Measurements from ENCODE around the gene LRRC40.
"Not testable (repeated sequence)": the region's sequence is repeated elsewhere in the genome, so short reads cannot be mapped to it uniquely, and the experiment has no call there.

The LRRC40 gene

DNA sequence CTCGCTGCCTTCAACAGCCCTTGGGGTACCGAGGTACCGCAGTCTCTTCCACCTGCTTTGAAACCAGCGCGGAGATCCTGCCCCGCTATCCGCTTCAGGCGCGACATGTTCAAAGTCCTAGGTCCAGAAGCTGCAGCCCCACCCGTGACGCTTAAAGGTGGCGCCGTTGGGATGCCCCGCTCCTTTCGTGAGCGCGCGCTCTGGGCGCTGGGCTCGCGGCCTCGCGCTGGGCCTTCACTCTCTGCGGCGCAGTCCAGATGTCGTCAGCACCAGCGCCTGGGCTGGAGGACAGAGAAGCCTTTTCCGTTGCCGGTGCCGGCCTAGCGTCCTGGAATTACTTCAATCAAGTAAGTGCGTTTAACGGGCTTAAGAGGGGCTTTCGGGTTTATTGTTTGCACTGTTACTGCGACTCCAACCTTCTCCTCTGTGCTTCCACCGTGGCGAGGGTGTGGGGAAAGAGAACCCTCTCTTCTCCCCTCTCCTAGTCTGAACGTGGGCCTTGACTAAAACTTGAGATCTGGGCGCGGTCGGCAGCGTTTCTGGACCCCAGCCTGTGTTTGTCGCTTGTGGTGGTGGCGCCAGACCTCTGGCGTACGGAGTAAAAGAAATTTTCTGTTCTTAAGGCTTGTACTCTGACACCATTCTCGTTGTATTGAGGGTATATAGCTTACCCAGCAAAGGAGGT is at the start of gene LRRC40:
Gene LRRC40 (minus strand): TSS at position 146 of the 685 bp plus-strand sequence. CDS start 39 bp downstream, at position 107.
- DNase-seq (ENCODE audit: low read depth in 3 of 3): peak; percentile 86 to 95 (median 89)

DNA sequence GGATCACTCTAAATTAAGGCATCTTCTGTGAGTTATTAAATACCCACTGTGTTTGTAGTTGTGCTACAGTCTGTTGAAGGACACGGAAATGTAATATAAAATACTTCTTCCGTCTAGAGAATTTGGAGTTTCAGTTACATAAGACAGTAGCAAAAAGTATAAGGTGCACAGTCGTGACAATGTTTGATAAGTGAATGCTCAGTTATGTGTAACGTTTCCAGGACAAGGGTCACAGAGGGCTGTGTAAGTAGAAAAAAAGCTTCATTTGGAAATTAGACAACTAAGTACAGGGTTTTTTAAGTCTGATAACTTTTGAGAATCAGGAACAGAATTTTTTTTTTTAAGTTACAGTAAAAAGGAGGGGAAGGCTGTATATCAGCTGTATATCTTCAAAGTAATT is 43.4 kb upstream of the LRRC40 start:
- no peak for DNase-seq (ENCODE audit: low read depth in 3 of 3)

GRCh38 chr1:70247768-70248167 is 42.4 kb upstream of the LRRC40 start:
- no peak for DNase-seq (ENCODE audit: low read depth in 3 of 3)

DNA sequence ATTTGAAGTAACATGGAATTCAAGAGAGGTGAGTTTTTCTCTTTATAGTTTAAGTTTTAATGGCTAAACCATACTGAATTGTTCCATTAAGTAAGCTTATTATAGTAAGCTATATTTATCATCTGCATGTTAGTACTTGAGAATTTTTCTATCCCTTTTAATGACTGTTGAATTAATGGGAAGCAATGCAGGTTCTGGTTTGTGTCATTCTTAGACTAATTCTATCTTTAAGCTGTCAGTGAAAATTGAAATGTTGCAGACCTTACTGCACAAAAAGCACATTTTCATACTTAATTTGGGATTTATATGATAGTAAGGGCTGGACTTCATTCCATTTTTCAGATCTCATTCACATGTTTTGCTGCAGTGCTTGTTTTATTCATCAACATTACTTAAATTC is 41.7 kb upstream of the LRRC40 start:
- DNase-seq (ENCODE audit: low read depth in 3 of 3): no peak

- DNase-seq (ENCODE audit: low read depth in 3 of 3): no peak
These were observed 34.6 kb upstream of the LRRC40 start for GRCh38 chr1:70239940-70240339.

DNA sequence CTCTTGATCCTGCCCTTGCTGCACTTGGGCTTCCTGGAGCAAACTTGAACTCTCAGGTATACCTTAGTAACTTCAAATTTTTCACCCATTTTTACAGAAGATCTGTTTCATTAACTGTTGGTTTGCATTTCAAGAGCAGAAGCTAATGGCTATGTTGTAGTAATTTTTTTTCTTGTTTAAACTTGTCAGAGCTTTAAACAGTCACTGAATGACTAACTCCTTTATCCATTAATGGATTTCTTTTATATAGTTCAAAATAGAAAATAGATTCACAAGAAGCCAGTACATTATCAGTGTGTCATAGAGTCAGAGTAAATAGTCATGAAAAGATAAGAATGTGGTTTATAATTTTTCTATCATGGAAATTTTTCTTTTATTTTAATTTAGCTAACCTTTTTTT is 29.4 kb upstream of the LRRC40 start:
- DNase-seq (ENCODE audit: low read depth in 3 of 3): no peak

GRCh38 chr1:70231475-70231874 is 26.1 kb upstream of the LRRC40 start:
- no peak for DNase-seq (ENCODE audit: low read depth in 3 of 3)

GRCh38 chr1:70228670-70229069 is 23.3 kb upstream of the LRRC40 start:
- no peak for DNase-seq (ENCODE audit: low read depth in 3 of 3)

DNA sequence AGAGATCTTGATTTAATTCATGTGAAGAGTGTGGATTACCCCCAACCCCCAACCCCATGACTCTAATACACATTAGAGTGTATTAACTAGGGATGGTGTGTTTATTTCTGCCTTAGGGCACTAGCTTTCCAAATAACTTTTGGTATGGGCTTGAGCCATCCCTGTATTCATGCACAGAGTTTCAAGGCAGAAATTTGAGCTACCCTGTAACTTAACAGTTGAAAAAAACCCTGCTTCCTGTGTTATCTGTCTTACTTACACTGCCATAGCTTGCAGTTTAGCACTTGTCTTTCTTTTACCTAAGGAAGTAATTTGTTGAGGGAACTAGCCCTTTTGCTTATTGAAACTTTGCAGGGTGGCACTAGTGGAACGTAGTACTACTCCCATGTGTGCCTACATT is 22.1 kb upstream of the LRRC40 start:
- no peak for DNase-seq (ENCODE audit: low read depth in 3 of 3)

GRCh38 chr1:70224954-70225353 is 19.6 kb upstream of the LRRC40 start:
- no peak for DNase-seq (ENCODE audit: low read depth in 3 of 3)

- no peak for DNase-seq (ENCODE audit: low read depth in 3 of 3)
These were observed 17.4 kb upstream of the LRRC40 start for GRCh38 chr1:70222716-70223235.

DNA sequence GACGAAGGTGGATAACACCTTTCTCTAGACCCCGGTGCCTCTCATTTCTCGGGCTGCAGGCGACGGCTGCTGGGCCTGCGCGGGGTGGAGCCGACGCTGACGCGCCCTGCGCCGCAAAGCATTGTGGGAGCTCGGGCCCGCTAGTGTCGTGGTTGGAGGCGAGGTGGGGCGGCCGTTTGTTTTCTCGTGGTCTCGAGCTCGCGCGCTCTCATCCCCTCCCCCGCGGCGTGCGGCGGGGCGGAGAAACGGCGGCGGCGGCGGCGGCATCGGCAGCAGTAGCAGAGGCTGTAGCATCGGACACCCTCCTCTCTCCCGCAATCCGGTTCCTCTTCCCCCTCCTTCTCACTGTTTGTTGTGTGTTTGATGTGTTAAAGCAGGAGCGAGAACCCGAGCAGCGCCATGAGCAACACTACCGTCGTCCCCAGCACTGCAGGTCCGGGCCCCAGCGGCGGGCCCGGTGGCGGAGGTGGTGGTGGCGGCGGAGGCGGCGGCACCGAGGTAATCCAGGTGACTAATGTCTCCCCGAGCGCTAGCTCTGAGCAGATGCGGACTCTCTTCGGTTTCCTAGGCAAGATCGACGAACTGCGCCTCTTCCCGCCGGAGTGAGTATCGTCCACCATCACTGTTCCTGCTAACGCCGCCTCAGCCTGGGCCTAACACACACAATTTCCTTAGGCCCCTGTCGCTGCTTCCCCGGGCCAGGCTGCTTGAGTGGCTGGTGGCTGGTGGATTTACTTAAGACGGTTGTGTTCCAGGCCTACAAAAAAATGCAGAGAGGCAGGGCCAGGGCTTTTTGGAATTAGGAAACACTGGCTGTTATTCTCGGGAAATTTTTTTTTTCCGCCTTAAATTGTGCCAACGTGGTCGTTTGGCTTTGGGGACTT is 16.1 kb upstream of the LRRC40 start, which contains the start of gene SRSF11:
Gene SRSF11 (plus strand): TSS at position 143 of the 884 bp plus-strand sequence. CDS start 257 bp downstream, at position 400.
- DNase-seq (ENCODE audit: low read depth in 3 of 3): peak; percentile 94 to 97 (median 95)

DNA sequence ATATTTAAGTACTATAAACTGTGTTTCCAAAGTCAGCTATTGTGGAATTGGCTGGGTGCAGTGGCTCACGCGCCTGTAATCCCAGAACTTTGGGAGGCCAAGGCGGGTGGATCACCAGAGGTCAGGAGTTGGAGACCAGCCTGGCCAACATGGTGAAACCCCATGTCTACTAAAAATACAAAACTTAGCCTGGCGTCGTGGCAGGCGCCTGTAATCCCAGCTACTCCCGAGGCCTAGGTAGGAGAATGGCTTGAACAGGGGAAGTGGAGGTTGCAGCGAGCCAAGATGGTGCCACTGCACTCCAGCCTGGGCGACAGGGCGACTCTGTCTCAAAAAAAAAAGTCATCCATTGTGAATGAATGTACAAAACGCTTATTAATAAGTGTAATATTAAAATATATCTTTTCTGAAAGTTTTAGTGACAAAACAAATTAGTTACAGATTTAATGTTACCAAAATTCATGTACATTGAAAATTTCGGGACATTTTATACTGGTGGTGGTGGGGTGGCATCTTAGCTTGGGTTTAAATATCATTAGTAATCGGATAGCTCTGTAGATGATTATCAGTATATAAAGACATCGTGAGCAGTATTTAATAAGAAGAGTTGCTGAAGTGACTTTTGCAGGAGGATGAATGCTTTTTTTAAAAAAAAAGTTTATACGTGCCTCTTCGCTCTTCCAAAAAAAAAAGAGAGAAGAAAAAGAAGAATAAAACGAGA is 15.3 kb upstream of the LRRC40 start:
- no peak for DNase-seq (ENCODE audit: low read depth in 3 of 3)

GRCh38 chr1:70220015-70220414 is 14.6 kb upstream of the LRRC40 start:
- DNase-seq (ENCODE audit: low read depth in 3 of 3): no peak

- no peak for DNase-seq (ENCODE audit: low read depth in 3 of 3)
These were observed 6.2 kb upstream of the LRRC40 start for GRCh38 chr1:70211541-70211940.

GRCh38 chr1:70210820-70211219 is 5.4 kb upstream of the LRRC40 start:
- DNase-seq (ENCODE audit: low read depth in 3 of 3): no peak

GRCh38 chr1:70208292-70208691 is 2.9 kb upstream of the LRRC40 start:
- DNase-seq (ENCODE audit: low read depth in 3 of 3): no peak

DNA sequence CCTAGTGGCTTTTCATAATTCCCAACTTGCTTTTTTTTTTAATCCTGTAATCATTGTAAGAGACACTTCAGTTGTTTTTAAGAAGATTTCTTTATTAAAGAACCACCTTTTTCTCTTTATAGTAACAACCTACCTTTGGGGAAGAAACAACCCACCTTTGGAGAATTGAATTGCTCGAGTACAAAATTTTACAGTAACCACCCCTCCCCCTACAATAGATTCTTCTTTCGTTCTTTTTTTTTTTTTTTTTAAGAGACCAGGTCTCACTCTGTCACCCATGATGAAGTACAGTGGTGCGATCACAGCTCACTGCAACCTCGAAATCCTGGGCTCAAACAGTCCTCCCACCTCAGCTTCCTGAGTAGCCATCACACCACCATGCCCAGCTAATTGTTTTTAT is 2.1 kb upstream of the LRRC40 start:
- DNase-seq (ENCODE audit: low read depth in 3 of 3): no peak

- not testable (repeated sequence) for DNase-seq (ENCODE audit: low read depth in 3 of 3)
These were observed 1.5 kb upstream of the LRRC40 start for GRCh38 chr1:70206833-70207232.

DNA sequence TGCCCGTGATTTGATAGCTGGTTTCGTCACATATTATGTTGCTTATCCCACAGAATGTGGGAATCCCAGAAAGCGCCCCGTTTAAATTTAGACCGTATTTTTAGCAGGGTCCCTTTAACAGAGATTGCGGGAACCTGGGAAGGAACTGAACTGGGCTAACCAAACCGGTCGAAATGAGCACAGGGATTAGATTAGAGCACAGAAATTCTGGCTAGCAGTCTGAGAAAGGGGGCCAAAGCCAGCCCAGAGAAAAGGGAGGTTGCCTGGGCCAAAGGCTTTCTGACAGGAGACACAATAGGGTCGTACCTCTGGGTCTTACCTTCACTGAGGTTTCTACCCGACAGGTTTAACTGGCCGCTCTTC is 327 bp downstream of the LRRC40 start:
- no peak for DNase-seq (ENCODE audit: low read depth in 3 of 3)

GRCh38 chr1:70204600-70204999 is 779 bp downstream of the LRRC40 start:
- DNase-seq (ENCODE audit: low read depth in 3 of 3): no peak

DNA sequence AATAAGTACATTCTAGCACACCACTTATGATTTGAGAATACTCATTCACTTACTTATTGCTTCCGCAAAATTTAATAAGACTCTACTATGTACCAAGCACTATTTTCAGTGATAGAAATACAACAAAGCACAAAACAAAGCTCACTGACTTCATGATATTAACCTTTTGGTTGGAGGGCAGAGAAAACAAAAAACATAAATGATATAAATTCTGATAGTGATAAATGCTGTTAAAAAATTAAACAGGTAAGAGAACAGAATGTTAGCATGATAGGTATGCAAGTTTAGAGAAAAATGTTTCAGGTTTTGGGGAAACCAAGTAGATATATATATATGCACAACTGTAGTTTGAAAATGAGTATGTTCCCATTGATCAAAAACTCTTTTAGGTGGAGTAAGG is 1.2 kb downstream of the LRRC40 start:
- DNase-seq (ENCODE audit: low read depth in 3 of 3): no peak
